ENCODE results near the gene OR52B6.
"Not testable (repeated sequence)": the region's sequence is repeated elsewhere in the genome, so short reads cannot be mapped to it uniquely, and the experiment has no call there.

OR52B6 gene

DNA sequence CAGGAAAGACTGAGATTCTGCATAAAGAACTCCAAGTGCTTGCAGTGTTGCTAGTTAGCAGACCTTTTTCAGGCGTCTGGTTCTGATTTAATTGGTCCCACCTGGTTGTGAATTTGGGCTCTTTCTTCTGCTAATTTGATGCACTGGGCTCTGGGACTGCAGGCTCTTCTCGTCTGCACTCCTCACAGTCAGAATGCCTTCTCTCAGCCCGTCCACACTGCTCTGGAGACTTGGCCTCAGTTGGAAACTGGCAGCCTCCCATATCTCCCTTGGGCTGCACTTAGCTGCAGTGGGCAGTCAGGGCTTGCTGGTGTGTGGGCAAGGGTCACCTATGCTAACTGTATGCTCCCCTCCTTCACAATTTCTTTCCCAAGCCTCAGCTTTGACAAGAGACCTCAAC lies 17.3 kb downstream of the OR52B6 start:
- FAIRE-seq = no peak

DNA sequence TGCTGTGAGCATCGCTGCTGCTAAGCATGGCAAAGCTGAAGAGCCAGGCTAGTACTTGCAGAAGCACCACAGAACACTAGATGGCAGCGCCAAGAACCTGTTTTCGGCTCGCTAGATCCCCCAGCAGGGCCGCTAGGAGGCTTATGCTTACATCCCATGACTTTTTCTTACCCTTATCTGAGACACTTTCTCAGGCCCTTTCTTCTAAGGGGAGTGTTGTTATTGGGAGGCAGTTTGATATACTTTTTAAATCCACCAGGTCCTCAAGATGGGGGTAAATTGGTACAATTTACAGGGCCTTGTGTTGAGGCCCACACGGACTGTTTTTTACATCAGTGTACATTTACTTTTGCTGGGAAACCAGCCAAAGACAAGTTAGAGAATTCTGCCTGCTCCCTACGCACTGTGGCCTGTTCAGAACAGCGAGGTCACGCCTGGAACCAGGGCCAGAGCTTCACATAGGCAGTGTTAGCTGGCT lies 19.7 kb downstream of the OR52B6 start:
- no peak for FAIRE-seq

DNA sequence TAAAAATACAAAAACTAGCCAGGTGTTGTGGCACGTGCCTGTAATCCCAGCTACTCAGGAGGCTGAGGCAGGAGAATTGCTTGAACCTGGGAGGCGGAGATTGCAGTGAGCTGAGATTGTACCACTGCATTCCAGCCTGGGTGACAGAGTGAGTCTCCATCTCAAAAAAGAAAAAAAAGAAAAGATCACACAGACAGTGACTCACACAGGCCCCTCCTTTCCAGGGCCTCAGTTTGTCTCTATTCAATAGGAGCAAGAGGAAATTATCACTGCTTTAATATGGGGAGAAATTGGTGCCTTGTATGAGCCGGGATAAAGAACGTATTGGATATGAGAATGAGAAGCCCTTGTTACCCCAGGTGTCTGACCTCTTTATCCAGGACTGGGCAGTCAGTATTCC lies 22.1 kb downstream of the OR52B6 start:
- FAIRE-seq = not testable (repeated sequence)

DNA sequence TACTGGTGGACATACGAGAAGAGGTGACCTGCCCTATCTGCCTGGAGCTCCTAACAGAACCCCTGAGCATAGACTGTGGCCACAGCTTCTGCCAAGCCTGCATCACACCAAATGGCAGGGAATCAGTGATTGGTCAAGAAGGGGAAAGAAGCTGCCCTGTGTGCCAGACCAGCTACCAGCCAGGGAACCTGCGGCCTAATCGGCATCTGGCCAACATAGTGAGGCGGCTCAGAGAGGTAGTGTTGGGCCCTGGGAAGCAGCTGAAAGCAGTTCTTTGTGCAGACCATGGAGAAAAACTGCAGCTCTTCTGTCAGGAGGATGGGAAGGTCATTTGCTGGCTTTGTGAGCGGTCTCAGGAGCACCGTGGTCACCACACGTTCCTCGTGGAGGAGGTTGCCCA lies 22.6 kb downstream of the OR52B6 start:
- no peak for FAIRE-seq

DNA sequence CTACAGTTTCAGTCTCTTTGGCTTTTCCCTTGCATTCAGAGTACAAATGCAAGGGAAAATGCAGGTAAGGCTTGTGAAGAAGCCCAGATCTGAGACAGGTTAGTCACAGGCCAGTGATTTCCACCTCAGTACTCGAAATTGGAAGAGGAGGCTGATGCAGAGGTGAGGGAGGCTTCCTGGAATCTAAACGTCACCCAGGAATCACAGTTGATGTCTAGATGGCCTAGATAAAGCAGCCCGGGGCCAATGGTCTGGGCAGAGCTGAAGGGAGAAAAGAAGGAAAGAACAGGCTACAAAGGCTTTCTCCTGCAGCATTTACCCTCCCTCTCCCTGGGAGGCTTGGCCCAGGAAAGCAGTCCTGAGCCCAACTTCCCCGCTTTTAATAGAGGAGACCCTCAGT lies 24.2 kb downstream of the OR52B6 start:
- no peak for FAIRE-seq

DNA sequence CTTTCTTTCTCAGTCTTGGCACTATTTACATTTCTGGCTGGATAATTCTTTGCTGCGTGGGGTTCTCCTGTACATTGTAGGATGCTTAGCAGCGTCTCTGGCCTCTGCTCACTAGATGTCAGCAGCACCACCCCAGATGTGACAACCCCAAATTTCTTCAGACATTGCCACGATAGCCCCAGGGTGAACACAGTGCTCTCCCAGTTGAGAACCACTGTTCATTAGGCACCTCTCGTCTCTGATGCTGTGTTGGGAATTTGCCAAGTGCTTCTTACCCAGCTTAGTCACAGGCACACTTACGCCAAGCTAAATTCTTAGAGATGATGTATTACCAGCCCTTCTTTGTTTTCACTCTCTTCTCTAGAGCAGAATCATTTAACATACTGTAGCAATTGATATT lies 25.2 kb downstream of the OR52B6 start:
- FAIRE-seq = no peak

DNA sequence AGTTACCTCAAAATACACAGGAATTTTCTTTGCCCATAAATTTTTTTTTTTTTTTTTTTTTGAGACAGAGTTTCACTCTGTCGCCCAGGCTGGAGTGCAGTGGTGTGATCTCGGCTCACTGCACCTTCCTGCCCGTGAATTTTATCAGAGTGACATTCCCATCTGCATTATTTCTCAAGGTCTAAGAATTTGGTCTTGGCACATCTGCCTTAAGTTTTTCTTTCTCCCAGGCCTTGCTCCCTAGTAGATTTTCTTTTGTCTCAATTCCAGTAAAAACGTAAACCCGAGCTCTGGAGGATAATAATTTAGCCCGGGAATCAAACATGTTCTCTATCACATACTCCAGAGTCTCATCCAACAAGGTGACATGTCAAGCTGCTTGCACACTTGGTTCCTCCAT lies 28.1 kb downstream of the OR52B6 start:
- FAIRE-seq = no peak

DNA sequence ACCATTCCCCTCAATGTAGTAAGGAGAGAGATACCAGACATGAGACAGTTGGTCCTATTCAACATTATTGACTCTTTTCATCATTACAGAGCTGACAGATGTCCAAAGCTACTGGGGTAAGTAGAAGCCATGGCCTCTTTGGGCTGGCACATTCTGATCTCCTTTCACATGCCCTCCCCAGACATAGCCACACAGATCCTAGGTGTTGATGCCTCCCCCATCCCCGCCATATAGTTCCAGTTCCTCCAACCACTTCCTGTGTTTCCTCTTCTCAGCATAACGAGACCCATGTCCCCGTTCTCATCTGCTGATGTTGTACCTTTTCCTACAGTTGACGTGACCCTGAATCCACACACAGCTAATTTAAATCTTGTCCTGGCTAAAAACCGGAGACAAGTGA lies 29.8 kb downstream of the OR52B6 start:
- FAIRE-seq = no peak

DNA sequence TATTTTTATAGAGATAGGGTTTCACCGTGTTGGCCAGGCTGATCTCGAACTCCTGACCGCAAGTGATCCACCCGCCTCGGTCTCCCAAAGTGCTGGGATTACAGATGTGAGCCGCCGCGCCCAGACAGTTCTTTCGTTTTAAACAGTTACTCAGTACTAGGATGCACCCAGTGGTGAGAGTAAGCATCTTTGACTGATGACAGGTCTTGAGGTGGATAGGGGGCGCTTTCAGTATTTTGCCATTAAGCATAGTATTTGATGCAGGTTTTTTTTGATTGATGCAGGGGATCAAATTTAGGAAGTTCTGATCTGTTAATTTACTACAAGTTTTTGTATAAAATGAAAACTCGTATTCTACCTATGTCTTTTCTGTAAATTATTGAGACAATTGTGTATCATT lies 30.9 kb downstream of the OR52B6 start:
- FAIRE-seq = no peak

DNA sequence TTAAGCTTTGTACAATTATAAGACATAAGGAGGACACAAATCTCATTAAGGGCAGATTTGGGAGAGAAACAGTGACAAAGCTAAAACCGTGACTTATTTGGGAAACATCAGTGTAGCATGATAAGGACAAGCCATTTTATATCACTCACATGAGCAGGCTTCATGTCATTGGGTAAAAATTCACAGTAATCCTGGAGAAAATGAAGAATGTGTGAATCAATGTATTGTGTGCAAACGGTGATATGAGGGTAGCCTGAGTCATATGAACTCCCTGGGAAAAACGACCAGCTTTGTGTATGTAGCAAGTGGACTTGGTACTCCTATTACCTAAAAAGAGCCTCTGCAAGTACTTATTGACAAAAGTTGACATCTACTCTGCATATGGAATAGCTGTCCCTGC lies 38.1 kb downstream of the OR52B6 start:
- FAIRE-seq = no peak

DNA sequence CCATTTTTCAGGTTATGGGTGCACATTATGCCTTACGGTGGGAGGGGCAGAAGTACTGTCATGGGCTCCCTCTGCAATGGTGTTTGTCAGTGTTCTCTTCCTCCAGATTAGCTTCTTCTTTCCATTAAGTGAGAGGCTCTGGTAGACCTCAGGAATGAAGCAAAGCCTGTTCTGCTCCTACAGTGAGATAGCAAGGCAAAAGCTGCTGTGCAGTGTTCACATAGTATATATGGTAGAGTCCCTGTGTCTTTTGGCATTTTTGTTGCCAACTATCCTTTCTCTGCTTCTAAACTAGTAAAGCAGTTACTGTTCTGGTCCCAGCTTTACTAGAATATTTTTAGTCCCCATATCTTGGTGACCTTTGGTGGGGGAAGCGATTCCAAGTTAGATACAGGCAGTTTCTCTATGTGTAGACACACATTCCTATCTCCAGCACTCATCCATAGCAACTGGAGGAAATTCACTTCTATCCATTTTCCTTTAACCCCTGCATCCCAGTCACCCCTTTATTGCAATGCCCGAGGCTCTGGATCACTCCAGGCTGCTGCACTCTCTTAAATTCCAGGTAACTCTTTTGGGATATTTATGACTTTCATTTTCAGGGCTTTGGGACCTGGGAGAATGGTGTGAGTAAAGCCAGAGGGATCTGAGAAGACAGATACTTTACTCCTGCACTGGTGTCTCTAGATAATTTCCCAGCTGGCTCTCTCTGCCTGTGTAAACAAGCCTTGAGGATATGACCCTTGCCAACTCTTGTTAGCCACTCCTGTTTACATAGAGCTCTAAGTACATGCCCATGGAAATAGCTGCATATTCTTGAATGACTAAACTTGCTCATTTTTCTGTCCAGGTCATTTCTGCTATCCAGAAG lies 40.2 kb downstream of the OR52B6 start:
- no peak for FAIRE-seq

DNA sequence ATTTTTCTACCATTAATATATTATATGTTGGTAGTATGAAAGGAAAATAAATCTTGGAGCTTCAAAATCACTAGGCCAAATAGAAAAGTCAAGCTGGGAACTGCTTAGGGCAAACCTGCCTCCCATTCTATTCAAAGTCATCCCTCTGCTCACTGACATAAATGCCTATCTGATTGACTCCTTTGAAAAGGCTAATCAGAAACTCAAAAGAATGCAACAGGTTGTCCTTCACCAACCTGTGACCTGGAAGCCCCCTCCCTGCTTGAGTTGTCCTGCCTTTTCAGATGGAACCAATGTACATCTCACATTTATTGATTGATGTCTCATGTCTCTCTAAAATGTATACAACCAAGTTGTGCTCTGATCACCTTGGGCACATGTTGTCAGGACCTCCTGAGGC lies 40.9 kb downstream of the OR52B6 start:
- FAIRE-seq = no peak

DNA sequence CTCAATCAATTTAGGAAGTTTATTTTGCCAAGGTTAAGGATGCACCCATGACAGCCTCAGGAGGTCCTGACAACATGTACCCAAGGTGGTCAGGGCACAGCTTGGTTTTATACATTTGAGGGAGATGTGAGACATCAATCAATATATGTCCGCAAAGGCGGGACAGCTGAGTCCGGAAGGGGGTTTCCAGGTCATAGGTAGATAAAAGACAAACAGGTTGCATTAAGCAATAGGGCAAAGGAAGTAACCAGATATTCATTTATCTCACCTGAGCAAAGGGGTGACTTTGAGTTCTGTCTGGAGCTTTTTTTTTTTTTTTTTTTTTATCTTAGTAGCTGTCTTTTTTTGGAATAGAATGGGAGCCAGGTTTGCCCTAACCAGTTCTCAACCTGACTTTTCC lies 42.1 kb downstream of the OR52B6 start:
- FAIRE-seq = no peak

DNA sequence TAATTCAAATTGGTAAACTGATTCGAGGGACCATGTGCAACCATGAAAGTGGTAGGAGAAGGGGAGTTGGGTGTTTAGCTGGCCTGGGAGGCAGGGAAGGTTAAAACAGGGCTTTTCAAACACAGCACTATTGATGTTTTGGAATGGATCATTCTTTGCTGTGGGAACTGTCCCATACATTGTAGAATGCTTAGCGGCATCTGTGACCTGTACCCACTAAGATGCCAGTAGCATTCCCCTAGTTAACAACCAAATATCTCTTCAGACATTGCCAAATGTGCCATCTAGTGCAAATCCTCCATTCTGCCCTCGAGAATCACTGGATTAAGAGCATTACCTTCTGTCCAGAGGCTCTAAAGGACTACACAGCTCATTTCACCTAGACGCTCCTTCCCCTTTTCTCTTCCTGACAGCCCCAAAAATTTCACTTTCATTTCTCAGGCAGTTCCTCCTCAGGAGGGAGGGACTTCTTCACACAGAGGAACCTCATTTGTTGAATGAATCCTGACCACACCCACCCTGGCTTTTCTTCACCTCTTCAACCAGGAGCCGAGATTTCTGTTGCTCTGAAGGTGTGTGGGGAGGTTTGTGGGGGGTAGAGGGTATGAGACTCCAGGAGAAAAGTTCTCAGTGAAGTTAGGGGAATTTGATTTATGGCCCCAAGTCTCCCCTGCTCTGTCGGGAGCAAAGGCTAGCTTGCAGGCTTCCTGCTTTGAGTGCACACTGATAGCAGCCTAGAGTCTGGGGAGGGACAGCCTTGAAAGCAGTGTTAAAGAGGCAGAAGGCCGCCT lies 44.0 kb downstream of the OR52B6 start, which contains the start of gene TRIM34:
TRIM34 (plus strand) TSS at position 513 of the 791 bp plus-strand sequence. CDS start 7,331 bp downstream, outside the sequence.
- peak; percentile 89 for FAIRE-seq

DNA sequence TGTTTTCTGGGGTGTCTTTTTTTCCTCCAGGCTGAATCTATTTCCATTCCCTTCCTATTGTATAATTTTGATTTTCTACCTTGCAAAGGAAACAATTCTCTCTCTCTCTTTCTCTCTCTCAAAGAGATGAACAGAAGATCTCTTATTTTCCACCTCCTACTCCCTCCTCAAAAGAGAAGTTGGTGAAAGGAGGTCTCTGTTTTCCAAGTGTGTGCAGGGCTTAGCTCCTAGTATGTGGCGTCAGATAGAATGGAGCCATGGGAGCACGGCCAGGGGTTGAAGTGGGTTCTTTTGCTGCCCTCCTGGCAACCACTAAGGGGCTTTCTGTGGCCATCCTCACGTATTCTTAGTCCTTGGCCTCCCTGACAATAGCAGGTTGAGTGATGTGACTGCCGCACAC lies 44.6 kb downstream of the OR52B6 start:
- no peak for FAIRE-seq

DNA sequence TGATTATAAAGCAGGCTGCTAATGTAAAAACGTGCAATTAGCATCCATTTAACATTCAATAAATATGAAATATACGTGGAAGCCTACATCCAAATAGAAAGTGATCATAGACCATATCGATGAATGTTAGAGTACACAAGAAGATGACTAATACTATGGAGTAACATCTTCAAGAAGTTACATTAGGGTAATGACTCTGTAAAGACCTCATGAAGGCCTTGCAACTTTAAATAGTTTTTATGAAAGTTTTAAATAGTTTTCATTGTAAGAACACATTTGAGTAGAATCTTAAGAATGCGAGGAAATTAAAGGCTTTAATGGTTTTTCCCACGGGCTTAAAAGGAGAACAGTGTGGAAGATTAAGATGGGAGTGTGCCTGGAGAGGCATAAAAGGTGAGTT lies 45.5 kb downstream of the OR52B6 start:
- FAIRE-seq = no peak

DNA sequence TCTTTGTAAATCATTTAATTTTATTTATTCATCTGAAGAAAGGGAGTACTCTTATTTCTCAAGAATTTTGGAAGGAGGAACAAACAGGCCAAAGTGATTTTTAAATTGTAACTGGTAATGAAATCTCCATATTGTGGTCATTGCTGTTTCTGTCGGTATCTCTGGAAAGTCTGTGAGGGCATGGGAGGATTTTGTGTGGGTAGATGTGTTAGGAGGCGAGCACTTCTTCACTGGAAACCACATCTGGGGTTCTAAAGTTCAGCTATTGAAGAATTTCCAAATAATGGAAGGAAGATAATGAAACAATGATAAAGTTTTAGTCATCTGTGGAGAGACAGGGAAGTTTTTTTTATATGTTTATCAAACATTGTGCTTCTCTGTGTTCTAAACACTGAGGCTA lies 50.7 kb downstream of the OR52B6 start:
- FAIRE-seq = no peak

Data from endometrium (tissue), 2 donors.